ENCODE data around the gene ITPR3.
A peak's percentile ranks its signal among the peaks of the same experiment; 100 is the strongest.

Gene ITPR3

GRCh38 chr6:33688451-33689147, 67.5 kb downstream of the ITPR3 start:
- no peak overlapping the region for H3K9ac ChIP-seq (ENCODE audit: insufficient read length, low read depth)
- H3K4me1 ChIP-seq (ENCODE audit: insufficient read depth, insufficient read length), result peaks cover 8% of the 10 kb centered on the region
- no peak overlapping the region for H3K4me3 ChIP-seq (ENCODE audit: insufficient read length, low read depth)
- H3K9me3 ChIP-seq (ENCODE audit: insufficient read depth, low read length), result no peaks in the 10 kb centered on the region
- no peak for TF ChIP-seq ZNF274 (IDR thresholded peaks at IDR 0.05; ENCODE audit: low read depth, low read length)
- no peak for TF ChIP-seq YY1 (IDR thresholded peaks at IDR 0.05; ENCODE audit: insufficient read depth, insufficient read length)
- TF ChIP-seq SUZ12 (IDR thresholded peaks at IDR 0.05; ENCODE audit: extremely low read depth, insufficient read depth, insufficient read length), result no peak
- no peak for DNase-seq (ENCODE audit: low read depth, low spot score)
- no peaks in the 10 kb centered on the region for H3K27me3 ChIP-seq (ENCODE audit: insufficient read depth, insufficient read length)
- peaks cover 42% of the 10 kb centered on the region for H3K36me3 ChIP-seq (ENCODE audit: insufficient read depth, insufficient read length, low read length)

GRCh38 chr6:33689148-33689494, 68.0 kb downstream of the ITPR3 start:
- H3K4me3 ChIP-seq (ENCODE audit: insufficient read length, low read depth), result no peak overlapping the region
- no peak for DNase-seq (ENCODE audit: low read depth, low spot score)
- H3K27me3 ChIP-seq (ENCODE audit: insufficient read depth, insufficient read length), result no peaks in the 10 kb centered on the region
- peaks cover 47% of the 10 kb centered on the region for H3K36me3 ChIP-seq (ENCODE audit: insufficient read depth, insufficient read length, low read length)
- TF ChIP-seq SUZ12 (IDR thresholded peaks at IDR 0.05; ENCODE audit: extremely low read depth, insufficient read depth, insufficient read length), result no peak
- no peak for TF ChIP-seq ZNF274 (IDR thresholded peaks at IDR 0.05; ENCODE audit: low read depth, low read length)
- no peak for TF ChIP-seq YY1 (IDR thresholded peaks at IDR 0.05; ENCODE audit: insufficient read depth, insufficient read length)
- no peaks in the 10 kb centered on the region for H3K9me3 ChIP-seq (ENCODE audit: insufficient read depth, low read length)
- H3K9ac ChIP-seq (ENCODE audit: insufficient read length, low read depth), result no peak overlapping the region
- peaks cover 8% of the 10 kb centered on the region for H3K4me1 ChIP-seq (ENCODE audit: insufficient read depth, insufficient read length)

GRCh38 chr6:33689879-33690278, 68.8 kb downstream of the ITPR3 start:
- no peaks in the 10 kb centered on the region for H3K27me3 ChIP-seq (ENCODE audit: insufficient read depth, insufficient read length)
- no peaks in the 10 kb centered on the region for H3K9me3 ChIP-seq (ENCODE audit: insufficient read depth, low read length)
- TF ChIP-seq SUZ12 (IDR thresholded peaks at IDR 0.05; ENCODE audit: extremely low read depth, insufficient read depth, insufficient read length), result no peak
- TF ChIP-seq ZNF274 (IDR thresholded peaks at IDR 0.05; ENCODE audit: low read depth, low read length), result no peak
- no peak for TF ChIP-seq YY1 (IDR thresholded peaks at IDR 0.05; ENCODE audit: insufficient read depth, insufficient read length)
- H3K4me1 ChIP-seq (ENCODE audit: insufficient read depth, insufficient read length), result peaks cover 9% of the 10 kb centered on the region
- H3K9ac ChIP-seq (ENCODE audit: insufficient read length, low read depth), result no peak overlapping the region
- no peak for DNase-seq (ENCODE audit: low read depth, low spot score)
- H3K4me3 ChIP-seq (ENCODE audit: insufficient read length, low read depth), result no peak overlapping the region
- H3K36me3 ChIP-seq (ENCODE audit: insufficient read depth, insufficient read length, low read length), result peaks cover 48% of the 10 kb centered on the region

- Histone ChIP-seq H3K27me3 (ENCODE audit: insufficient read depth, insufficient read length) (no peaks in the 10 kb centered on the region), H3K36me3 (ENCODE audit: insufficient read depth, insufficient read length, low read length) (peaks cover 56% of the 10 kb centered on the region), H3K4me3 (ENCODE audit: insufficient read length, low read depth) (no peak overlapping the region), H3K9me3 (ENCODE audit: insufficient read depth, low read length) (no peaks in the 10 kb centered on the region), H3K4me1 (ENCODE audit: insufficient read depth, insufficient read length) (peaks cover 11% of the 10 kb centered on the region), H3K9ac (ENCODE audit: insufficient read length, low read depth) (no peak overlapping the region)
- TF ChIP-seq SUZ12 (IDR thresholded peaks at IDR 0.05; ENCODE audit: extremely low read depth, insufficient read depth, insufficient read length) (no peak), ZNF274 (IDR thresholded peaks at IDR 0.05; ENCODE audit: low read depth, low read length) (no peak), YY1 (IDR thresholded peaks at IDR 0.05; ENCODE audit: insufficient read depth, insufficient read length) (no peak)
- DNase-seq (ENCODE audit: low read depth, low spot score), result no peak
Observed at GRCh38 chr6:33690766-33691165, 69.6 kb downstream of the ITPR3 start.

GRCh38 chr6:33691456-33692077, 70.4 kb downstream of the ITPR3 start:
- Histone ChIP-seq H3K27me3 (ENCODE audit: insufficient read depth, insufficient read length) (no peaks in the 10 kb centered on the region), H3K4me1 (ENCODE audit: insufficient read depth, insufficient read length) (peaks cover 11% of the 10 kb centered on the region), H3K4me3 (ENCODE audit: insufficient read length, low read depth) (no peak overlapping the region), H3K36me3 (ENCODE audit: insufficient read depth, insufficient read length, low read length) (peaks cover 59% of the 10 kb centered on the region), H3K9ac (ENCODE audit: insufficient read length, low read depth) (peak overlapping the region; percentile 42), H3K9me3 (ENCODE audit: insufficient read depth, low read length) (no peaks in the 10 kb centered on the region)
- TF ChIP-seq SUZ12 (IDR thresholded peaks at IDR 0.05; ENCODE audit: extremely low read depth, insufficient read depth, insufficient read length) (no peak), ZNF274 (IDR thresholded peaks at IDR 0.05; ENCODE audit: low read depth, low read length) (no peak), YY1 (IDR thresholded peaks at IDR 0.05; ENCODE audit: insufficient read depth, insufficient read length) (no peak)
- DNase-seq (ENCODE audit: low read depth, low spot score), result no peak

GRCh38 chr6:33692078-33692759, 71.1 kb downstream of the ITPR3 start:
- peak overlapping the region; percentile 42 for H3K9ac ChIP-seq (ENCODE audit: insufficient read length, low read depth)
- H3K4me3 ChIP-seq (ENCODE audit: insufficient read length, low read depth), result no peak overlapping the region
- no peak for TF ChIP-seq SUZ12 (IDR thresholded peaks at IDR 0.05; ENCODE audit: extremely low read depth, insufficient read depth, insufficient read length)
- no peak for TF ChIP-seq YY1 (IDR thresholded peaks at IDR 0.05; ENCODE audit: insufficient read depth, insufficient read length)
- no peak for TF ChIP-seq ZNF274 (IDR thresholded peaks at IDR 0.05; ENCODE audit: low read depth, low read length)
- H3K27me3 ChIP-seq (ENCODE audit: insufficient read depth, insufficient read length), result no peaks in the 10 kb centered on the region
- no peak for DNase-seq (ENCODE audit: low read depth, low spot score)
- H3K9me3 ChIP-seq (ENCODE audit: insufficient read depth, low read length), result no peaks in the 10 kb centered on the region
- H3K36me3 ChIP-seq (ENCODE audit: insufficient read depth, insufficient read length, low read length), result peaks cover 64% of the 10 kb centered on the region
- H3K4me1 ChIP-seq (ENCODE audit: insufficient read depth, insufficient read length), result peaks cover 11% of the 10 kb centered on the region

- H3K4me1 ChIP-seq (ENCODE audit: insufficient read depth, insufficient read length), result peaks cover 13% of the 10 kb centered on the region
- H3K9ac ChIP-seq (ENCODE audit: insufficient read length, low read depth), result no peak overlapping the region
- H3K36me3 ChIP-seq (ENCODE audit: insufficient read depth, insufficient read length, low read length), result peaks cover 69% of the 10 kb centered on the region
- no peak overlapping the region for H3K4me3 ChIP-seq (ENCODE audit: insufficient read length, low read depth)
- TF ChIP-seq YY1 (IDR thresholded peaks at IDR 0.05; ENCODE audit: insufficient read depth, insufficient read length), result no peak
- no peak for TF ChIP-seq SUZ12 (IDR thresholded peaks at IDR 0.05; ENCODE audit: extremely low read depth, insufficient read depth, insufficient read length)
- no peak for TF ChIP-seq ZNF274 (IDR thresholded peaks at IDR 0.05; ENCODE audit: low read depth, low read length)
- no peak for DNase-seq (ENCODE audit: low read depth, low spot score)
- no peaks in the 10 kb centered on the region for H3K9me3 ChIP-seq (ENCODE audit: insufficient read depth, low read length)
- H3K27me3 ChIP-seq (ENCODE audit: insufficient read depth, insufficient read length), result no peaks in the 10 kb centered on the region
Observed at GRCh38 chr6:33692760-33693158, 71.6 kb downstream of the ITPR3 start.

Data from NT2/D1 (cell line).